MCF 10A (cell line): Measurements from ENCODE around the gene ZEB1. TPM values are rescaled to one million over a fixed set of nuclear protein-coding genes. Genes with fewer than 3 reads are reported as not detected.

ENCODE experiments used
- BruUV-seq: library from RNA; stranded (reverse); fragments of 400-500 nt; replicated peaks from 2 replicates; lab custom pipeline; 2021; lab: Mats Ljungman, UMichigan
- CTCF ChIA-PET: fragments of 300-600 bp; sonication (Branson Sonifier 250); formaldehyde crosslinking; extraction: SDS; loops from one replicate; lab custom pipeline; 2021; ENCODE audit warnings: antibody characterized with exemption, inconsistent platforms; lab: Yijun Ruan, JAX
- POLR2A ChIA-PET: fragments of 300-600, 350-650 bp; sonication (Branson Sonifier 250); formaldehyde crosslinking; extraction: SDS; loops from one replicate; lab custom pipeline; 2020; ENCODE audit warnings: antibody characterized with exemption, inconsistent platforms; lab: Yijun Ruan, JAX
- DNase-seq: peaks from one replicate; pipeline ENCODE4 v3.0.0-alpha.2; 2018; ENCODE audit not compliant: unreplicated experiment
- H3K27ac Mint-ChIP-seq: one replicate; pipeline ENCODE4 v1.8.0; 2022; ENCODE audit warnings: mild to moderate bottlenecking, low read depth, mixed read lengths; ENCODE audit not compliant: unreplicated experiment
- H3K27me3 Mint-ChIP-seq: one replicate; pipeline ENCODE4 v1.8.0; 2022; ENCODE audit warnings: mixed read lengths; ENCODE audit not compliant: insufficient read depth, unreplicated experiment
- H3K36me3 Mint-ChIP-seq: one replicate; pipeline ENCODE4 v1.8.0; 2022; ENCODE audit warnings: mild to moderate bottlenecking, moderate library complexity, mixed read lengths; ENCODE audit not compliant: insufficient read depth, unreplicated experiment
- H3K4me1 Mint-ChIP-seq: one replicate; pipeline ENCODE4 v1.8.0; 2022; ENCODE audit warnings: mixed read lengths; ENCODE audit not compliant: insufficient read depth, unreplicated experiment
- H3K4me3 Mint-ChIP-seq: one replicate; pipeline ENCODE4 v1.8.0; 2022; ENCODE audit warnings: mild to moderate bottlenecking, moderate library complexity, mixed read lengths; ENCODE audit not compliant: unreplicated experiment
- H3K9me3 Mint-ChIP-seq: one replicate; pipeline ENCODE4 v1.8.0; 2022; ENCODE audit warnings: mixed read lengths; ENCODE audit not compliant: unreplicated experiment
- CTCF ChIP-seq: fragments of 200-600 bp; IDR thresholded peaks from one replicate; pipeline ENCODE4 v1.8.0; 2022; ENCODE audit warnings: antibody characterized with exemption, mild to moderate bottlenecking; ENCODE audit not compliant: unreplicated experiment
- intact Hi-C: fragments of 100-400 bp; cut with micrococcal nuclease; formaldehyde crosslinking; loops from 2 replicates; pipeline ENCODE4 v1.14.1; 2022
- total RNA-seq: library from RNA; stranded (reverse); gene quantifications from 2 replicates; pipeline ENCODE4 v1.2.3, GENCODE V29; 2022

ZEB1 gene
- total RNA-seq, 1 experiment from 2014 or later = 15.1 TPM

DNA sequence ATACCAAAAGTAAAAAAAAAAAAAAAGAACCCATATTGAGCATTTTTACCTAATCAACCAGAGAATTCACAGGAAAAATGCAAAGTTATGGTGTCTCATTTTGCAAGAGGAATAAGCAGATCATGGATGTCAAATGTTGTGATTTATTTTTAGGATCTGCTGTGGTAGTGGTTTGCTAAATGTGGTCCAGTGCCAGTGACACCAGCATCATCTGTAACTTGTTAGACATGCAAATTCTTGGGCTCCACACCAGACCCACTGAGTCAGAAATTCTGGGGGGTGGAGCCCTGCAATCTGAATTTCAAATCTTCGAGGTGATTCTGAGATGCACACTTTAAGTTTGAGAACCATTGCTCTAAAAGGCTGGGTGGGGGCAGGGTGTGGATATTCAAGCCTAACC, 30.1 kb upstream of the ZEB1 start:
- H3K9me3 Mint-ChIP-seq = no peaks in the 10 kb centered on the region
- no peak overlapping the region for H3K27ac Mint-ChIP-seq
- intact Hi-C loops = no loop called here
- H3K4me3 Mint-ChIP-seq = no peak overlapping the region
- CTCF ChIA-PET = no interaction called here
- no peaks in the 10 kb centered on the region for H3K27me3 Mint-ChIP-seq
- H3K36me3 Mint-ChIP-seq = no peaks in the 10 kb centered on the region
- BruUV-seq = no TSS peak
- no peak for TF ChIP-seq CTCF
- H3K4me1 Mint-ChIP-seq = no peaks in the 10 kb centered on the region
- DNase-seq = no peak
- POLR2A ChIA-PET = no interaction called here

GRCh38 chr10:31290386-31290785, 28.6 kb upstream of the ZEB1 start:
- intact Hi-C loops = no loop called here
- H3K27ac Mint-ChIP-seq = no peak overlapping the region
- TF ChIP-seq CTCF = no peak
- no TSS peak for BruUV-seq
- no peak overlapping the region for H3K4me3 Mint-ChIP-seq
- H3K4me1 Mint-ChIP-seq = no peaks in the 10 kb centered on the region
- CTCF ChIA-PET = no interaction called here
- no peaks in the 10 kb centered on the region for H3K9me3 Mint-ChIP-seq
- DNase-seq = no peak
- no peaks in the 10 kb centered on the region for H3K27me3 Mint-ChIP-seq
- POLR2A ChIA-PET = no interaction called here
- H3K36me3 Mint-ChIP-seq = no peaks in the 10 kb centered on the region

GRCh38 chr10:31291123-31291522, 27.9 kb upstream of the ZEB1 start:
- CTCF ChIA-PET = no interaction called here

GRCh38 chr10:31294558-31294957, 24.5 kb upstream of the ZEB1 start:
- H3K9me3 Mint-ChIP-seq = no peaks in the 10 kb centered on the region
- H3K4me1 Mint-ChIP-seq = no peaks in the 10 kb centered on the region
- DNase-seq = no peak
- no TSS peak for BruUV-seq
- ChIA-PET CTCF (no interaction called here), POLR2A (no interaction called here)
- no peak overlapping the region for H3K4me3 Mint-ChIP-seq
- H3K27me3 Mint-ChIP-seq = no peaks in the 10 kb centered on the region
- no peak for TF ChIP-seq CTCF
- intact Hi-C loops = no loop called here
- H3K27ac Mint-ChIP-seq = no peak overlapping the region
- no peaks in the 10 kb centered on the region for H3K36me3 Mint-ChIP-seq

More at GRCh38 chr10:31291123-31291522, 27.9 kb upstream of the ZEB1 start:
- no peak for TF ChIP-seq CTCF
- H3K4me3 Mint-ChIP-seq = no peak overlapping the region
- H3K27me3 Mint-ChIP-seq = no peaks in the 10 kb centered on the region
- intact Hi-C loops = no loop called here
- no peak for DNase-seq
- no TSS peak for BruUV-seq
- POLR2A ChIA-PET = no interaction called here
- H3K4me1 Mint-ChIP-seq = no peaks in the 10 kb centered on the region
- no peaks in the 10 kb centered on the region for H3K36me3 Mint-ChIP-seq
- H3K9me3 Mint-ChIP-seq = no peaks in the 10 kb centered on the region
- H3K27ac Mint-ChIP-seq = no peak overlapping the region
